ENCODE results near the gene LCE3A. TPM values are rescaled to one million over a fixed set of nuclear protein-coding genes. Genes with fewer than 3 reads are reported as not detected.

Gene LCE3A
- total and polyA plus RNA-seq, 2 of the 8 experiments (the other 6 are each of a cell fraction or from before 2014, with no cell fraction given) = not detected

- no peak overlapping the region for H4K8ac ChIP-seq (ENCODE audit: extremely low read depth, insufficient read depth, low read length)
- H2BK15ac ChIP-seq (ENCODE audit: low read length) = no peak overlapping the region
- no peak overlapping the region for H3K4ac ChIP-seq (replicated peaks; ENCODE audit: insufficient read length, low read depth, low read length)
- no peaks in the 10 kb centered on the region for H3K27me3 ChIP-seq (replicated peaks in 1 of 4; ENCODE audit: control insufficient read depth in 3 of 4, extremely low read depth in 1 of 4, insufficient read depth in 3 of 4, low read length in 3 of 4)
- no peaks in the 10 kb centered on the region for H4K20me1 ChIP-seq (replicated peaks in 1 of 2; ENCODE audit: control insufficient read depth in 1 of 2, insufficient read depth in 2 of 2, low read length in 2 of 2)
- POLR2A ChIA-PET (ENCODE audit: partially characterized antibody) = no interaction called here
- H3K9me3 ChIP-seq (ENCODE audit: insufficient read depth in 2 of 2, low read depth in 1 of 2, low read length in 1 of 2) = peaks cover 62 to 84% of the 10 kb centered on the region in 2 experiments
- no peak overlapping the region for H2BK12ac ChIP-seq (ENCODE audit: low read depth, low read length)
- H2BK120ac ChIP-seq (replicated peaks; ENCODE audit: low read depth, low read length) = no peak overlapping the region
- no peak overlapping the region for H2AFZ ChIP-seq (ENCODE audit: low read length)
- H3K27ac ChIP-seq (ENCODE audit: low read depth, low read length) = no peak overlapping the region
- no peak overlapping the region for H3K23ac ChIP-seq (ENCODE audit: insufficient read length)
- H2BK20ac ChIP-seq (ENCODE audit: low read length) = no peak overlapping the region
- no peak overlapping the region for H2AK5ac ChIP-seq (ENCODE audit: low read depth, low read length)
- H3K23me2 ChIP-seq (ENCODE audit: low read depth, low read length) = no peaks in the 10 kb centered on the region
- no peaks in the 10 kb centered on the region for H3K79me2 ChIP-seq (ENCODE audit: control insufficient read depth in 1 of 2, insufficient read depth in 2 of 2, low read length in 2 of 2)
- FAIRE-seq = no peak
- no peak overlapping the region for H3K56ac ChIP-seq (replicated peaks; ENCODE audit: insufficient read length, low read depth, low read length)
- no peak for TF ChIP-seq CHD1 (IDR thresholded peaks at IDR 0.05; ENCODE audit: low read depth, low read length)
- TF ChIP-seq MAFK (IDR thresholded peaks at IDR 0.05; ENCODE audit: low read depth, low read length) = no peak
- TF ChIP-seq PHF8 (conservative IDR thresholded peaks at IDR 0.05; ENCODE audit: low read depth, low read length) = no peak
- TF ChIP-seq SRF (IDR thresholded peaks at IDR 0.05; ENCODE audit: low read depth, low read length) = no peak
- no peak for TF ChIP-seq GTF2F1 (IDR thresholded peaks at IDR 0.05; ENCODE audit: borderline replicate concordance, low read depth, low read length)
- DNase-seq (ENCODE audit: low read depth in 1 of 2, low spot score in 2 of 2) = no peak
- H3K4me3 ChIP-seq (ENCODE audit: extremely low read depth in 1 of 4, insufficient read depth in 2 of 4, low read depth in 3 of 4, low read length in 4 of 4) = no peak overlapping the region
- no peaks in the 10 kb centered on the region for H3K79me1 ChIP-seq (ENCODE audit: low read depth, low read length)
- H3K14ac ChIP-seq (ENCODE audit: insufficient read length) = no peak overlapping the region
- H3K9ac ChIP-seq (replicated peaks in 1 of 4; ENCODE audit: extremely low read depth in 1 of 4, low read depth in 3 of 4, low read length in 3 of 4) = no peak overlapping the region
- CTCF ChIA-PET (ENCODE audit: partially characterized antibody) = interaction anchor here (0.7 to 1.5 kb wide), 2 partner anchors 10 to 15 kb away, joined by 3 to 5 read pairs; no protein-coding TSS in a partner anchor
- 74% methylated on average over 1 of the region's 1 CpG; no CpG with 5 or more reads in 1 of the 2 experiments for WGBS, 2 experiments (ENCODE audit: extremely low coverage in 1 of 2, insufficient coverage in 1 of 2, insufficient read length in 1 of 2, insufficient replicate concordance in 2 of 2, low coverage in 1 of 2, low lambda C conversion rate in 2 of 2, missing lambda C conversion rate in 1 of 2)
- H3K4me1 ChIP-seq (replicated peaks in 1 of 4; ENCODE audit: control insufficient read depth in 3 of 4, insufficient read depth in 4 of 4, low read length in 3 of 4) = no peaks in the 10 kb centered on the region
- H3K18ac ChIP-seq (ENCODE audit: extremely low read depth, low read length) = no peak overlapping the region
- no peak overlapping the region for H3K4me2 ChIP-seq (ENCODE audit: insufficient read depth in 1 of 2, low read depth in 2 of 2, low read length in 2 of 2)
- no peaks in the 10 kb centered on the region for H3K36me3 ChIP-seq (ENCODE audit: control insufficient read depth in 2 of 4, insufficient read depth in 4 of 4, low read length in 3 of 4)
- no peak overlapping the region for H4K91ac ChIP-seq (replicated peaks; ENCODE audit: insufficient read length, low read length)
- H2BK5ac ChIP-seq (ENCODE audit: low read depth, low read length) = no peak overlapping the region
- no peak overlapping the region for H4K5ac ChIP-seq (ENCODE audit: insufficient read length, low read depth, low read length)
Observed at GRCh38 chr1:152640351-152640750, 17.4 kb upstream of the LCE3A start.

Measured in H1 (cell line).